Stimulated activated naive CD8-positive, alpha-beta T cell treated with anti-CD3 and anti-CD28 coated beads, Interleukin-15, Interleukin-2, amounts not matched to agents 100 ng/mL and 50 ng/mL, for 24 hours (primary cell): ENCODE results near the gene CTNNA3.

Experiments
- H3K27ac Mint-ChIP-seq: one replicate; pipeline ENCODE4 v1.8.0; 2021; ENCODE audit warnings: mild to moderate bottlenecking, mixed read lengths
- H3K27me3 Mint-ChIP-seq: one replicate; pipeline ENCODE4 v1.8.0; 2021; ENCODE audit warnings: mixed read lengths
- H3K36me3 Mint-ChIP-seq: one replicate; pipeline ENCODE4 v1.8.0; 2021; ENCODE audit warnings: low read depth, mixed read lengths
- H3K4me1 Mint-ChIP-seq: one replicate; pipeline ENCODE4 v1.8.0; 2021; ENCODE audit warnings: low read depth, mixed read lengths
- H3K4me3 Mint-ChIP-seq: one replicate; pipeline ENCODE4 v1.8.0; 2021; ENCODE audit warnings: mild to moderate bottlenecking, mixed read lengths
- H3K9me3 Mint-ChIP-seq: one replicate; pipeline ENCODE4 v1.8.0; 2021; ENCODE audit warnings: mixed read lengths

Gene CTNNA3

GRCh38 chr10:67110286-67110685 is 585.7 kb downstream of the CTNNA3 start:
- Mint-ChIP-seq H3K36me3 (no peaks in the 10 kb centered on the region), H3K27me3 (no peaks in the 10 kb centered on the region), H3K4me3 (no peak overlapping the region), H3K27ac (no peak overlapping the region), H3K4me1 (no peaks in the 10 kb centered on the region), H3K9me3 (no peaks in the 10 kb centered on the region)

- Mint-ChIP-seq H3K36me3 (no peaks in the 10 kb centered on the region), H3K4me3 (no peak overlapping the region), H3K27me3 (no peaks in the 10 kb centered on the region), H3K27ac (no peak overlapping the region), H3K9me3 (peaks cover 3% of the 10 kb centered on the region), H3K4me1 (no peaks in the 10 kb centered on the region)
These were observed 588.3 kb downstream of the CTNNA3 start for GRCh38 chr10:67107670-67108069.

DNA sequence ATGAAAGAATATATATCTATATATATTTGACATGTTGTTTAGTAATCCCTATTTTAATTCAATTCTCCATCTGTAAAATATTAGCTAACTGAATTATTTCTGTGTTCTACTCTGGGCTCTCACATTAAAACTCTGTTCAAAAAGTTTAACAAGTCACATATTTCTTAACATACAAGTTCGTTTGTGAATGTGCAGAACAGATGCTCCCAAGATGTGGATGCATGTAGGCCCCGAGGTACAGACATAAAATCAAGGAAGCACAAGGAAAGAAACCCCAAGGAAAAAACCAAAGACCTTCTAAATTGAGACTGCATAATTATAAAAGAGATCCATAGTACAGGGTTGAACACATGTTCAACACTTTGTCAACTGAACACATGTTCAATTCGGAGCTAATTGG is 595.0 kb downstream of the CTNNA3 start:
- H3K27me3 Mint-ChIP-seq, result no peaks in the 10 kb centered on the region
- no peaks in the 10 kb centered on the region for H3K36me3 Mint-ChIP-seq
- no peak overlapping the region for H3K4me3 Mint-ChIP-seq
- H3K9me3 Mint-ChIP-seq, result peaks cover 3% of the 10 kb centered on the region
- H3K27ac Mint-ChIP-seq, result no peak overlapping the region
- H3K4me1 Mint-ChIP-seq, result no peaks in the 10 kb centered on the region

DNA sequence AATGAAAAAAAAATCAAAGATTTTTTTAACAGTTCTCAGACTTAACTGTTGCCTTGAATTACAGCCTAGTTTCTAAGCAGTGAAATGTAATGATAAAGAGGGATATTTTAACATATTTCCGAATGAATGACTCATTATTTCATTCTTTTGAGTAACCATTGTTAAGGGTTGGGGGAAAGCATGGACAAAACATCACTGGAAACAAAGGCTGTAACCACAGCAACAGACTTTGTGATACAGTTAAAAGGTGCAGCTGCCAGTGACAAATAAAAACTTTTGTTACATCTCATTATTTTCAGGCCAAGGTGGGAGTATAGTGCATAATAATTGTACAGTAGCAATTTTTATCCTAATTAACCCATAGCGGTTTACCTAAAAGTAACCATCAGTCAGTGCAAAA is 597.5 kb downstream of the CTNNA3 start:
- no peak overlapping the region for H3K27ac Mint-ChIP-seq
- no peak overlapping the region for H3K4me3 Mint-ChIP-seq
- H3K36me3 Mint-ChIP-seq, result no peaks in the 10 kb centered on the region
- no peaks in the 10 kb centered on the region for H3K27me3 Mint-ChIP-seq
- H3K4me1 Mint-ChIP-seq, result no peaks in the 10 kb centered on the region
- no peaks in the 10 kb centered on the region for H3K9me3 Mint-ChIP-seq

- no peaks in the 10 kb centered on the region for H3K4me1 Mint-ChIP-seq
- H3K9me3 Mint-ChIP-seq, result no peaks in the 10 kb centered on the region
- H3K27ac Mint-ChIP-seq, result no peak overlapping the region
- H3K4me3 Mint-ChIP-seq, result no peak overlapping the region
- no peaks in the 10 kb centered on the region for H3K27me3 Mint-ChIP-seq
- H3K36me3 Mint-ChIP-seq, result no peaks in the 10 kb centered on the region
These were observed 600.5 kb downstream of the CTNNA3 start for GRCh38 chr10:67095531-67095930.

DNA sequence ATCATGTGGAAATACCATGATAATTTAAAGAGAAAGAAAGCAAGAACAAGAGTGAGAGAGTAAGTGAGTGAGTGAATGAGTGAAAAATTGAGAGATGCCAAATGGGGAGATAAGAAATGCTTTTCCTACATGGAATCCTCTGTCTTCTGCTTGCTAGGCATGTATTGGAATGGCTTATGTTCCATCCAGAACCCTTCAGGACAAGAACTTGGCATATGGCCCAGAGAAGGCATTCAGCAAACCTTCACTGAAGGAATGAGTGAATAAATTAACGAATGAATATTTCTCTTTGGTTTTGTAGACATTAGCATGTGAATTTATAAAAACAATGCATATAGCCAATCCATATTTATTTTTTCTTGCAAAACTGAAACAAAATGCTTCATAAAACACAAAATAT is 608.0 kb downstream of the CTNNA3 start:
- Mint-ChIP-seq H3K9me3 (peaks cover 4% of the 10 kb centered on the region), H3K4me3 (no peak overlapping the region), H3K4me1 (no peaks in the 10 kb centered on the region), H3K36me3 (no peaks in the 10 kb centered on the region), H3K27me3 (peaks cover 4% of the 10 kb centered on the region), H3K27ac (no peak overlapping the region)

- Mint-ChIP-seq H3K27ac (no peak overlapping the region), H3K4me3 (no peak overlapping the region), H3K4me1 (no peaks in the 10 kb centered on the region), H3K27me3 (peaks cover 4% of the 10 kb centered on the region), H3K9me3 (peaks cover 4% of the 10 kb centered on the region), H3K36me3 (no peaks in the 10 kb centered on the region)
These were observed 608.9 kb downstream of the CTNNA3 start for GRCh38 chr10:67087135-67087425.

GRCh38 chr10:67086327-67087134 is 609.5 kb downstream of the CTNNA3 start:
- Mint-ChIP-seq H3K27ac (no peak overlapping the region), H3K4me3 (no peak overlapping the region), H3K27me3 (peaks cover 4% of the 10 kb centered on the region), H3K36me3 (no peaks in the 10 kb centered on the region), H3K9me3 (peaks cover 4% of the 10 kb centered on the region), H3K4me1 (no peaks in the 10 kb centered on the region)

DNA sequence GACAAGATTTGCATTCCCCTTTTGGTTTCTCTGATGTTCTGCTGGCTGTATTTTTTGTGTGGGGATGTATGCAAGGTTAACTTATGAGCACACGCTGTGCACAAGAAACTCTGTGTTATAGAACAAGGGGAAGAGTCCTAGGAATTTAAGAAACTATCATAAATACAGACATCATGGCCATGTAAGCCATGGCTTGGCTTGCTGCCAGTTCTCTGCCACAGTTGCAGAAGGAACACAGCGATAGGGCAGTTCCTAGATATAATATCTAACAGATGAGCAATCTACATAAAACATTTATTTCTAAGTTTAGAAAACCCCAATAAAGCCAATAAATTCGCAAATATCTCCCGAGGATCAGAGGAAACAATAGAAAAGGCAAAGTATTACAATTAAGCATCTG is 616.9 kb downstream of the CTNNA3 start:
- H3K4me3 Mint-ChIP-seq, result no peak overlapping the region
- no peaks in the 10 kb centered on the region for H3K9me3 Mint-ChIP-seq
- no peak overlapping the region for H3K27ac Mint-ChIP-seq
- no peaks in the 10 kb centered on the region for H3K4me1 Mint-ChIP-seq
- no peaks in the 10 kb centered on the region for H3K36me3 Mint-ChIP-seq
- no peaks in the 10 kb centered on the region for H3K27me3 Mint-ChIP-seq

- no peaks in the 10 kb centered on the region for H3K36me3 Mint-ChIP-seq
- no peak overlapping the region for H3K27ac Mint-ChIP-seq
- H3K4me3 Mint-ChIP-seq, result no peak overlapping the region
- H3K9me3 Mint-ChIP-seq, result no peaks in the 10 kb centered on the region
- no peaks in the 10 kb centered on the region for H3K4me1 Mint-ChIP-seq
- H3K27me3 Mint-ChIP-seq, result no peaks in the 10 kb centered on the region
These were observed 618.6 kb downstream of the CTNNA3 start for GRCh38 chr10:67077376-67077775.

DNA sequence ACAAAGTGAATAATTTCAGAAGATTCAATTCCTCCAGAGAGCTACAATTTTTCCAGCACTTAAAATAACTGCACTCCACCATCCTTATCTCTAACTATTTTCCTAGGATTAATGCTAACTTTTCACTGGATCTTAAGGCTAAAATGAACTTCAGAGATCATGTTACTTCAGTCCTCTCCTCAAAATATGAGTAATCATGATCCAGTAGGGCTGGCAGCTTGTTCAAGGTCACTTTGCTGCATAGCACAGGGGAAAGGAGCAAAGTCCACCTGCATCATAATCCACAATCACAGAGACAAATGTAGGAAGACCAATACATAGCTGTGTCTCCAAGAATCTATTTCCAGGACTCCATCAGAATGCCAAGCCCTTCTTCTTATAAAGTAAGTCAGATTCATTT is 619.9 kb downstream of the CTNNA3 start:
- Mint-ChIP-seq H3K4me1 (no peaks in the 10 kb centered on the region), H3K4me3 (no peak overlapping the region), H3K36me3 (no peaks in the 10 kb centered on the region), H3K9me3 (no peaks in the 10 kb centered on the region), H3K27ac (no peak overlapping the region), H3K27me3 (no peaks in the 10 kb centered on the region)

GRCh38 chr10:67075491-67075971 is 620.5 kb downstream of the CTNNA3 start:
- Mint-ChIP-seq H3K9me3 (no peaks in the 10 kb centered on the region), H3K4me3 (no peak overlapping the region), H3K4me1 (no peaks in the 10 kb centered on the region), H3K27ac (no peak overlapping the region), H3K27me3 (no peaks in the 10 kb centered on the region), H3K36me3 (no peaks in the 10 kb centered on the region)

DNA sequence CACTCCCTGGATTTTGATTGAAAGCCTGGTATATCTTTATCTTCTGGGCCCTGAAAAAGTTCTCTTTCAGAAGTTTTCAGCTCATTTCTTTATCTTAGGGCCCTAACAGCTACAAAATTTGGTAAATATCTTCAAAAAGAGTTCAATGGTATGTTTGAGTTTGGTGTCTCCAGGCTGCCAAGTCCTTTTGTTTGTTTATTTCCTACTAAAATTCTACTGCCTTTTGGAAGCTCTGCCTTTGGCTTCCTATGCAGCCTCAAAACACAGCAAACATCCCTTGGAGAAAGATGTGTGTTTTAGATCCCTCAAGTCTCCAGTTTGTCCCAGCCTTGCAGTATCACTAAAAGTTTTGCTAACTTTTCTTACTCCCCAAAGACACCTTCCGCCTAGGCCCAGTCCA is 623.3 kb downstream of the CTNNA3 start:
- H3K36me3 Mint-ChIP-seq, result no peaks in the 10 kb centered on the region
- H3K27me3 Mint-ChIP-seq, result no peaks in the 10 kb centered on the region
- no peaks in the 10 kb centered on the region for H3K9me3 Mint-ChIP-seq
- H3K4me3 Mint-ChIP-seq, result no peak overlapping the region
- no peak overlapping the region for H3K27ac Mint-ChIP-seq
- H3K4me1 Mint-ChIP-seq, result no peaks in the 10 kb centered on the region

GRCh38 chr10:67050415-67050814 is 645.6 kb downstream of the CTNNA3 start:
- H3K4me1 Mint-ChIP-seq, result no peaks in the 10 kb centered on the region
- H3K9me3 Mint-ChIP-seq, result no peaks in the 10 kb centered on the region
- no peaks in the 10 kb centered on the region for H3K27me3 Mint-ChIP-seq
- no peaks in the 10 kb centered on the region for H3K36me3 Mint-ChIP-seq
- no peak overlapping the region for H3K4me3 Mint-ChIP-seq
- H3K27ac Mint-ChIP-seq, result no peak overlapping the region

- no peaks in the 10 kb centered on the region for H3K9me3 Mint-ChIP-seq
- H3K4me3 Mint-ChIP-seq, result no peak overlapping the region
- no peaks in the 10 kb centered on the region for H3K4me1 Mint-ChIP-seq
- H3K27ac Mint-ChIP-seq, result no peak overlapping the region
- H3K36me3 Mint-ChIP-seq, result no peaks in the 10 kb centered on the region
- no peaks in the 10 kb centered on the region for H3K27me3 Mint-ChIP-seq
These were observed 646.0 kb downstream of the CTNNA3 start for GRCh38 chr10:67049988-67050387.

DNA sequence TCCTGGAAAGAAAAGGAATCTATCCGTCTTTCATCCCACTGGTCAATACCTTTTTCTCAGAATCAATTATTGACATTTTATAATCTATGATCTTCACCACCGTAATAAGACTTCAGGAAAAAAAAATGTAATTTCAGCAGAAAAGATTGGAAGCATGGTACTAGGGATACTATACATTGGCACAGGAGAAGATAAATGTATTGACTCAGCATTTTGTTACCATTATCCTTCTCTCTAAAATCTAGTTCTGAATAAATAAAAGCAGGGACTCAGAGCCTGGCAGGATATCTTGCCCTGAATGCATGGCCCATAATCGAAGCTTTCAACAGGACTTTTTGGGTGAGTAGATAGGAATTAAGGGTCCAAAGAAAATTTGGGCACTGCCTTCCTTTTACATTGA is 649.5 kb downstream of the CTNNA3 start:
- H3K9me3 Mint-ChIP-seq, result no peaks in the 10 kb centered on the region
- no peak overlapping the region for H3K27ac Mint-ChIP-seq
- no peak overlapping the region for H3K4me3 Mint-ChIP-seq
- H3K4me1 Mint-ChIP-seq, result no peaks in the 10 kb centered on the region
- no peaks in the 10 kb centered on the region for H3K36me3 Mint-ChIP-seq
- H3K27me3 Mint-ChIP-seq, result no peaks in the 10 kb centered on the region
